Fibroblast of lung (primary cell): Measurements from ENCODE around the gene GDI1.

Experiments used
- CTCF ChIP-seq, 2 donors: IDR thresholded peaks in 1 of 2; conservative IDR thresholded peaks in 1 of 2; 1 replicate in 1 of 2; 2 replicates in 1 of 2; pipeline ENCODE4 v1.5.1; 2011 to 2012; ENCODE audit warnings: low read length in 2 of 2, control low read depth in 1 of 2, inconsistent platforms in 1 of 2, low read depth in 1 of 2, mild to moderate bottlenecking in 1 of 2
- EZH2 ChIP-seq: IDR thresholded peaks from 2 replicates; pipeline ENCODE4 v1.5.1; 2012; ENCODE audit warnings: low read length, control low read depth, mild to moderate bottlenecking; ENCODE audit errors: missing control alignments

- TF ChIP-seq CTCF (conservative IDR thresholded peaks at IDR 0.05 in 1 of 2, IDR thresholded peaks at IDR 0.05 in 1 of 2; ENCODE audit: low read depth in 1 of 2, low read length in 2 of 2): no peak
- no peak for TF ChIP-seq EZH2
These were observed 28.6 kb downstream of the GDI1 start for GRCh38 chrX:154465601-154466000.
